ENCODE results near the gene BSPRY. TPM values are rescaled to one million over a fixed set of nuclear protein-coding genes. Genes with fewer than 3 reads are reported as not detected.

Gene BSPRY
- total and polyA plus RNA-seq, 2 of the 13 experiments (the other 11 are each of a cell fraction or from before 2014, with no cell fraction given): 0.09 to 0.26 TPM

DNA sequence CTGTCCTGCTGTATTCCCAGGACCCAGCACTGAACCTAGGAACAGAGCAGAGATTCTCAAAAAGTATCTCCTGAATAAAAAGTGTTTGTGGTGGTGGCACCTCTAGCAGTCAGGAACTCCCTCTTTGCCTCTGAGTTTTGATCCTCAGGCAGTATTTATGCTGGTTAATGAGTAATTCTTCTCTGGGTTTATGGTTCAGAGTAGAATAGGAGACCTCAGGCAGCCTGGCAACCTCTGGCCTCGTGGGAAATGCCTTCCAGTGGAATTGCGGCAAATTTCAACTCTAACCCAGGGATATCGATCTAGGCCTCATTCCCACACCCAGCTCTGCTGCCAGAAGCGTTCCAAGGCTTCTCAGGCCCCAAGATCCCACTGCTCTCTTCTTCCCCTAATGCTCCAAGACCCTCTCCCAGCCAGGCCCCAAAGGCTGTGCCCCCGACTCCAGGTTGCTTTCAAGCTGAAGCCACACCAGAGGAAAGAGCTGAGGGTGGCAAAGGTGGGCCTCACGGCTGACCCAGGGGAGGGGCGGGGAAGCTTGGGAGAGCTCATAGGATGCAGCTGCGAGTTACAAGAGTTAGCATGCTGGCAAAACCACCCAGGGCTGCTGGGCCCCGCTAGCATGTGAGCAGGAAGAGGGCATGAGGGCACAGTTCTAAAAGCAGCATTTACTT lies 38.4 kb downstream of the BSPRY start (continued):
- TF ChIP-seq YY1 (IDR thresholded peaks at IDR 0.05; ENCODE audit: insufficient read depth, insufficient replicate concordance, low read depth, low read length) (peak; percentile 54), CAMTA2 (CRISPR knock-in tag; IDR thresholded peaks at IDR 0.05; ENCODE audit: borderline replicate concordance) (no peak), TFDP2 (CRISPR knock-in tag; IDR thresholded peaks at IDR 0.05) (peak; percentile 30; the same call in 1 of the 2 replicates), RBM22 (optimal IDR thresholded peaks at IDR 0.05; ENCODE audit: low read length) (no peak), KDM2A (CRISPR knock-in tag; IDR thresholded peaks at IDR 0.05; ENCODE audit: borderline replicate concordance, low read depth) (peak; percentile 45; the same call in 1 of the 2 replicates), ZSCAN22 (CRISPR knock-in tag; IDR thresholded peaks at IDR 0.05) (no peak), EEA1 (CRISPR knock-in tag; IDR thresholded peaks at IDR 0.05; ENCODE audit: borderline replicate concordance) (no peak), SYNCRIP (IDR thresholded peaks at IDR 0.05; ENCODE audit: insufficient read depth, low read depth, low read length) (no peak), ONECUT2 (CRISPR knock-in tag; IDR thresholded peaks at IDR 0.05) (peak; percentile 99), RELA (CRISPR knock-in tag; IDR thresholded peaks at IDR 0.05) (no peak), ARHGAP35 (CRISPR knock-in tag; IDR thresholded peaks at IDR 0.05; ENCODE audit: borderline replicate concordance) (no peak), PHB2 (IDR thresholded peaks at IDR 0.05; ENCODE audit: partially characterized antibody) (no peak), ELF3 (CRISPR knock-in tag; IDR thresholded peaks at IDR 0.05) (peak; percentile 69), POLR2AphosphoS2 (IDR thresholded peaks at IDR 0.05; ENCODE audit: low read depth, low read length) (no peak), ZKSCAN8 (CRISPR knock-in tag; IDR thresholded peaks at IDR 0.05; ENCODE audit: borderline replicate concordance) (0 out of 2 replicates have a peak, but pooled peaks have one; percentile 20), GMEB1 (CRISPR knock-in tag; IDR thresholded peaks at IDR 0.05; ENCODE audit: borderline replicate concordance) (peak; percentile 48; the same call in 1 of the 2 replicates)
- TF ChIP-seq, protein P1, sequence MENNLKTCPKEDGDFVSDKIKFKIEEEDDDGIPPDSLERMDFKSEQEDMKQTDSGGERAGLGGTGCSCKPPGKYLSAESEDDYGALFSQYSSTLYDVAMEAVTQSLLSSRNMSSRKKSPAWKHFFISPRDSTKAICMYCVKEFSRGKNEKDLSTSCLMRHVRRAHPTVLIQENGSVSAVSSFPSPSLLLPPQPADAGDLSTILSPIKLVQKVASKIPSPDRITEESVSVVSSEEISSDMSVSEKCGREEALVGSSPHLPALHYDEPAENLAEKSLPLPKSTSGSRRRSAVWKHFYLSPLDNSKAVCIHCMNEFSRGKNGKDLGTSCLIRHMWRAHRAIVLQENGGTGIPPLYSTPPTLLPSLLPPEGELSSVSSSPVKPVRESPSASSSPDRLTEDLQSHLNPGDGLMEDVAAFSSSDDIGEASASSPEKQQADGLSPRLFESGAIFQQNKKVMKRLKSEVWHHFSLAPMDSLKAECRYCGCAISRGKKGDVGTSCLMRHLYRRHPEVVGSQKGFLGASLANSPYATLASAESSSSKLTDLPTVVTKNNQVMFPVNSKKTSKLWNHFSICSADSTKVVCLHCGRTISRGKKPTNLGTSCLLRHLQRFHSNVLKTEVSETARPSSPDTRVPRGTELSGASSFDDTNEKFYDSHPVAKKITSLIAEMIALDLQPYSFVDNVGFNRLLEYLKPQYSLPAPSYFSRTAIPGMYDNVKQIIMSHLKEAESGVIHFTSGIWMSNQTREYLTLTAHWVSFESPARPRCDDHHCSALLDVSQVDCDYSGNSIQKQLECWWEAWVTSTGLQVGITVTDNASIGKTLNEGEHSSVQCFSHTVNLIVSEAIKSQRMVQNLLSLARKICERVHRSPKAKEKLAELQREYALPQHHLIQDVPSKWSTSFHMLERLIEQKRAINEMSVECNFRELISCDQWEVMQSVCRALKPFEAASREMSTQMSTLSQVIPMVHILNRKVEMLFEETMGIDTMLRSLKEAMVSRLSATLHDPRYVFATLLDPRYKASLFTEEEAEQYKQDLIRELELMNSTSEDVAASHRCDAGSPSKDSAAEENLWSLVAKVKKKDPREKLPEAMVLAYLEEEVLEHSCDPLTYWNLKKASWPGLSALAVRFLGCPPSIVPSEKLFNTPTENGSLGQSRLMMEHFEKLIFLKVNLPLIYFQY (CRISPR knock-in tag; IDR thresholded peaks at IDR 0.05; ENCODE audit: borderline replicate concordance): no peak; the same call in 1 of the 2 replicates
- TF ChIP-seq, protein P2, sequence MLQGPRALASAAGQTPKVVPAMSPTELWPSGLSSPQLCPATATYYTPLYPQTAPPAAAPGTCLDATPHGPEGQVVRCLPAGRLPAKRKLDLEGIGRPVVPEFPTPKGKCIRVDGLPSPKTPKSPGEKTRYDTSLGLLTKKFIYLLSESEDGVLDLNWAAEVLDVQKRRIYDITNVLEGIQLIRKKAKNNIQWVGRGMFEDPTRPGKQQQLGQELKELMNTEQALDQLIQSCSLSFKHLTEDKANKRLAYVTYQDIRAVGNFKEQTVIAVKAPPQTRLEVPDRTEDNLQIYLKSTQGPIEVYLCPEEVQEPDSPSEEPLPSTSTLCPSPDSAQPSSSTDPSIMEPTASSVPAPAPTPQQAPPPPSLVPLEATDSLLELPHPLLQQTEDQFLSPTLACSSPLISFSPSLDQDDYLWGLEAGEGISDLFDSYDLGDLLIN (CRISPR knock-in tag; IDR thresholded peaks at IDR 0.05; ENCODE audit: borderline replicate concordance): no peak
- TF ChIP-seq, protein P3, sequence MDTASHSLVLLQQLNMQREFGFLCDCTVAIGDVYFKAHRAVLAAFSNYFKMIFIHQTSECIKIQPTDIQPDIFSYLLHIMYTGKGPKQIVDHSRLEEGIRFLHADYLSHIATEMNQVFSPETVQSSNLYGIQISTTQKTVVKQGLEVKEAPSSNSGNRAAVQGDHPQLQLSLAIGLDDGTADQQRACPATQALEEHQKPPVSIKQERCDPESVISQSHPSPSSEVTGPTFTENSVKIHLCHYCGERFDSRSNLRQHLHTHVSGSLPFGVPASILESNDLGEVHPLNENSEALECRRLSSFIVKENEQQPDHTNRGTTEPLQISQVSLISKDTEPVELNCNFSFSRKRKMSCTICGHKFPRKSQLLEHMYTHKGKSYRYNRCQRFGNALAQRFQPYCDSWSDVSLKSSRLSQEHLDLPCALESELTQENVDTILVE (CRISPR knock-in tag; IDR thresholded peaks at IDR 0.05): no peak
